AG10803 (cell line): Measurements from ENCODE around the gene THSD7A.
"Not testable (repeated sequence)": the region's sequence is repeated elsewhere in the genome, so short reads cannot be mapped to it uniquely, and the experiment has no call there.

Experiments
- DNase-seq: peaks from one replicate; pipeline ENCODE4 v3.0.0; 2010; ENCODE audit warnings: low read depth
- H3K4me3 ChIP-seq: 2 replicates; pipeline ENCODE4 v1.5.1; 2011; ENCODE audit warnings: mild to moderate bottlenecking, low read length, control low read depth
- CTCF ChIP-seq: conservative IDR thresholded peaks from 2 replicates; pipeline ENCODE4 v1.5.1; 2011; ENCODE audit warnings: mild to moderate bottlenecking, low read length, control low read depth, inconsistent platforms

THSD7A gene

GRCh38 chr7:11447106-11447505 is 384.9 kb downstream of the THSD7A start:
- no peak for TF ChIP-seq CTCF
- H3K4me3 ChIP-seq, result no peak overlapping the region
- no peak for DNase-seq

- H3K4me3 ChIP-seq, DNase-seq: not testable (repeated sequence)
Measured at GRCh38 chr7:11443934-11444333, 388.1 kb downstream of the THSD7A start.

- no peak for TF ChIP-seq CTCF
- no peak for DNase-seq
- no peak overlapping the region for H3K4me3 ChIP-seq
Measured at GRCh38 chr7:11437994-11438393, 394.0 kb downstream of the THSD7A start.

- no peak overlapping the region for H3K4me3 ChIP-seq
- no peak for DNase-seq
- no peak for TF ChIP-seq CTCF
Measured at GRCh38 chr7:11436773-11437524, 395.0 kb downstream of the THSD7A start.

- TF ChIP-seq CTCF, result no peak
- H3K4me3 ChIP-seq, result no peak overlapping the region
- DNase-seq, result no peak
Measured at GRCh38 chr7:11436316-11436715, 395.7 kb downstream of the THSD7A start.

GRCh38 chr7:11434366-11434765 is 397.6 kb downstream of the THSD7A start:
- no peak for TF ChIP-seq CTCF
- peak; percentile 9 for DNase-seq
- no peak overlapping the region for H3K4me3 ChIP-seq

- DNase-seq, result no peak
- TF ChIP-seq CTCF, result no peak
- no peak overlapping the region for H3K4me3 ChIP-seq
Measured at GRCh38 chr7:11430841-11431240, 401.2 kb downstream of the THSD7A start.
